NCI-H748 (cell line): ENCODE measurements around the gene MPST.
A peak's percentile ranks its signal among the peaks of the same experiment; 100 is the strongest.
"Not testable (repeated sequence)": the region's sequence is repeated elsewhere in the genome, so short reads cannot be mapped to it uniquely, and the experiment has no call there.

Experiments
- DNase-seq: peaks from one replicate; lab custom pipeline; 2025; ENCODE audit not compliant: unreplicated experiment; lab: John Stamatoyannopoulos, UW

The MPST gene

DNA sequence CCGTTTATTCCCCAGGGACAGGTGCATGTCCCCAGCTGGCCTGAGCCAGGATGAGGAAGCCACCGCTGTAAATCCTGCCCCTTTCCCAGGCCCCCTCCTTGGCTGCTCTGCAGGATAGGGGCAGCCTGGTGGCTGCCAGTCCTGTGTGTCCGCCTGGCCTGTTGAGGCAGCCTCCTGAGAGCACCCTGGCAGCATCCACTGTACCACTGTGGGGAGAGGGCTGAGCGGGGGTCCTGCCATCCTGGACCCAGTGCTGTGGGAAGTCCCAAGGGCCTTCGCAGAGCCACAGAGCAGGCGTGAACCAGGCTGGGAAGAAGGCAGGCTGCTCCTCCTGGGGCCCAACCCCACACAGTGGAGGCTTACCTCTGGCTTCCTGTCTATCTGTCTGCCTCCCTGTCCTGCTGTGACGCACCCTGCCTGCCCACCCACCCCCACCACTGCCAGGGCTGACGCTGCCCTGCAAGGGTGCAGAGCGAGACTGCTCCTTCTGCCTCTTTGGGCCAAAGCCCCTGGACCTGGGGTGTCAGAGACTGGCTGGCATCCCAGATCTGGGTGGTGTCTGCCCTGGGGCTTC, 40.4 kb downstream of the MPST start:
- no peak for DNase-seq

DNA sequence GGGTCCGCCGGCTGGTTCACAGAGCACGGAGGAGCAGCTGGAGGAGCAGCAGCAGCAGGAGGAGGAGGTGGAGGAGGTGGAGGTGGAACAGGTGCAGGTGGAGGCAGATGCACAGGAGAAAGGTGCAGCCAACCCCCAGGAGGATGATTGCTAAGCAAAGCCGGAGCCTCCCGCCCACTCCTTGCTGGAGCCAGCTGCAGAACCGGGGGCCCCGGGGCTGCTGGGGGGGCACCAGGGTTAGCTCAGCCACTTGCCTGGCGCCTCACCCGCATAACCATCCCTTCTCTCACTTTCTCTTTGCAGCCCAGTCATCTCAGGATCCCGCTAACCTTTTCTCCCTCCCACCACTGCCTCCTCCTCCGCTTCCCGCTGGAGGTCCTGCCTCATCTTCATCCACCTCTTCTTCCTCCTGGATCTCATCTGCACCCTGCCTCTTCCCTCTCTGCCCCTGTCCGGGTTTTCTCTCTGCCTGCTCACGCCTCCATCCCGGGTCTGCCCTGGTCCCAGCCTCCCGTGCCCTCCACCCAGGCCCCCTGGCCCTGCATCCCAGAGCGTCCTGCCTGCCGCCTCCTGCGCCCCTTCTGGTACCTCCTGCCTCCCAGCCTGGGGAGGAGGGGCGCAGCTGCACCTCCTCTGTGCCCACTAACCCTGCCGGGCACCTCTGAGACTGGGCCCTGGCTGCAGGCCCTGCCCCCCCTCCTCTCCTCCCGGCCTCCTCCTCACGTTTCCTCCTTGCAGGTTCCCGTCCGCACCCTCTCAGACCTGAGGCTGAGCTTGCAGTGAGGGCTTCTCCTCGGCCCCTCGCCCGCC, 41.5 kb downstream of the MPST start:
- DNase-seq = no peak

DNA sequence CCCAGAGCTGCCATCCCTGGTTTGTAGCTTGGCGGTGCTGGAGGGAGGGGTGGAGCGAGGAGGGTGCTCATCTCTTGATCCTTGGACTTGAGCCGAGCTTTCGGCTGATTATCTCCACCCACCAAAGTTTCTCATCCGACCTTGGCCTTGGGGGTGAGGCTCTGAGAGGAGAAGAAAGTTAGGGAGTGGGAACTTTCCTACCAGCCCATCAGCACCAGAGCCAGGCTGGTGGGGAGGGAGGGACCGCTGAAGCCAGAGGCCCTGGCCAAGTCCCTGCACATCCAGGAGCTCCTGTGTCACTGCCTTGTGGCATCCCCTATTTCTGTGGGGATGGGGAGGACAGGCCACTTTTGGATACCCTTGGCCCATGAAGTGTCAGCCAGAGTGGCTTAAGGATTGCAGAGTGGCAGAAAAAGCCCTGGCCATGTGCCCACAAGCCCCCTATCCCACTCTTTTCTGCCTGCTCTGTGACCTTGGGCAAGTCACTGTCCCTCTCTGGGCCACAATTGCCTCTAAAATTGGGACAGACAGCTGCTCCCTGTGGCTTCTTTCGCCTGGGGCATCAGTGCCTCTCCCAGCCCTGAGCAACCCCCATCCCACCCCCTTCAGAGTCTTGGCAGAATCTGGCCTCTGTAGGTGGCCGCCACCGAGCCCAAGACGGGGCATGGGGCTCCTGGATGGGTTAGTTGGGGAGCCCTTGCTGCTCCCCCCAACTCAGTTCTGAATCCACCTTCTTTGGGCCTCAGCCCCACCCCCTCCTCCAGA, 42.3 kb downstream of the MPST start:
- no peak for DNase-seq

DNA sequence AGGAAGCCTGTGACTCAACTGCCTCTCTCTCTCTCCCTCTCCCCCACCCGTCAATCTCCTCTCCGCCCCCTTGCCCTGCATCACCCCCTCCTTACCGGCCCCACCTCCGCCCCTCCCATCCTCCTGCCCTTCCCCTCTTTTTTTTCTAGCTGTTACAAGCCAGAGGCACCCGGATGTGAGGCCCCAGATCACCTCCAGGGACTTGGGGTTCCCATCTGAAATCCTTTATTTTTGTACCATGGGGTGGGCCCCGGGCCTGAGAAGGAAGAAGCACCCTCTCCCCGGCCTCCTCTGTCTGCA, 42.8 kb downstream of the MPST start:
- no peak for DNase-seq

DNA sequence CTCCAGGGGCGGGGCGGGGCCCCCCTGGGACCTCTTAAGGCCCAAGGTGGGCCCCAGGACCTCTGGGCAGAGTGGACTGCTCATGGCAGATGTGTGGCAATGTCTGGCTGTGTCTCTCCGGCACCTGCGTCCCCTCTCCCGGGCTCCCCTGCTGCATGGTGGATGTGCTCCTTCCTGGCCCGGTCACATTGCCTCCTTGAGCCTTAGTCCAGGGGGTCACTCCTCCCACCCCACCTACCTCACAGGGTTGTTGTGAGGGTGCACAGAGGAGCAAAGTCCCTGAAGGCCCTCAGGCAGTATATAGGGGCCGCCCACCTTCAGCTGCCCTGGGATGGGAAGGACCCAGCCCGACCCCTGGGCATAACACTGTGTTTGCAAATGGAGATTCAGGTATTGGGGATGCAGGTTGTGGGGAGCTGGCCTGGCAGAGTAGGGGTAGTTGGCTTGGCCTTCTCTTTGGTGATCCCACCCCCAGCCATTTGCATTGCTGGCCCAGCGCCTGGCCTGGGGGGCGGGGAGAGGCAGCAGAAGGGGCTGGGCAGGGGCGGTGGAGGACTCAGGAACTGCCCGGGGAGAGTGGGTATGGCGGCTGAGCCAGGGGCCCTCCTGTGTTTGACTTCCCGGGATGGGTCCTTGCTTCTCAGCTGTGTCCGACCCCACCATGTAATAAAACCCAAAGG, 43.3 kb downstream of the MPST start:
- DNase-seq = no peak

DNA sequence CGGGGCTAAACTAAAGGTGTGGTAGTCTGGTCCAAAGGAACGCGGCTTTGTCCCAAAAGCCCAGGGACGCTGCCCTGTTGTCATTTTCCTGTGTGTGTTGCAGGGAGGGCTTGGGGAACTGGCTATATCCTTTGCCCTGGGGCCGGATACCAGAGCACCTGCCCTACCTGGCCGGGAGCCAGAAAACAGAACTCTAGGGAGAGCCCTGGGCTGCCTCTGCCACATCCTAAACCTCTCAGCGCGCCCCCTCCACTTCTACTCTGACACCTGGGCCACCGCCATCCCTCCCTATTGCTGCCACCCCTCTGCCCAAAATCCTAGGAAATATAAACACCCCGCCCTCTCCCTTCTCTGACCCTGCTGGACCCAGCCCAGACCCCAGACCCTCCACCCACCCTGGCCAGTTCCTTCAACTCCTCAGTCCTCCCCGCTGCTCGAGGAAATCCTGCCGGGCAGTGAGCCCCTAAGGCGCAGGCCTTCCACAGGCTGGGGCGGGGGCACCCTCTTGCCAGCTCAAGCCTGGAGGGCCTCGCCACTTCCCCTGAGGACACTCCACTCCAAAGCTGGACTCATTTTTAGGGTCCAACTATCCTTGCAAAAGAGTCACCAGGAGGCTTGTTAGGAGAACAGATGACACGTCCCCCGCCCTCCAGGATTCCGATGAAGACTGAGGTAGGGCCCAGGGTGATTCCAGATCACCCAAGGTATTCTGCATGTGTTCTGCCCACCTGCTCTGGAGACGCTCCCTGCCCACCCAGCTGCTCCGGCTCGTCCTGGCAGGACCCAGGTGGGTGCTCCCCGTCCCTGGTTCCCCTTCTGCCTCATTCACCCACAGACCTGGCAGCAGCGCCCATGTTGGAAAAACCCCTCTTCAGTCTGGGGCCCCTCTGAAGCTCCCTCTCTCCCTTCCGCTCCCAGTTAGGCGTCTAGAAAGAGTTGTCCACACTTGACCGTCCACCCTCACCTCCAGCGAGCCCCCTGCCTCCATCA, 44.2 kb downstream of the MPST start:
- peak; percentile 51 for DNase-seq

DNA sequence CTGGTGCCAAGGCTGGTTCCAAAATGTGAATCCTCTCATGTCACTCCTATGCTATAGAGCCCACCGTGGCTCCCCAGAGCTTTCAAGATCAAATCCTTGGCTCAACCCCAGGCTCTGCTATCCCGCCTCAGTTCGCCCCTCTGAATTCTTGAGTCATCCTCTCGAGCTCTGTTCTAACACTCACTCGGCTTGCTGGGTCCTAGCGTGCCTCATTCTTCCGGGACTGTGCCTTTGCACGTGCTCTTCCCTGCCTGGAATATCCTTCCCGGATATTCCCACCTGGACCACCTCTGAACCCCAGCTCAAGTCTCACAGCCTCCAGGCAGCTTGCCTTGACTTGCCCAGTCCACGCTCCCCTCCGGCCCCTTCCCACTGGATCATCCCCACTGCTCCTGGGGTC, 45.0 kb downstream of the MPST start:
- no peak for DNase-seq

DNA sequence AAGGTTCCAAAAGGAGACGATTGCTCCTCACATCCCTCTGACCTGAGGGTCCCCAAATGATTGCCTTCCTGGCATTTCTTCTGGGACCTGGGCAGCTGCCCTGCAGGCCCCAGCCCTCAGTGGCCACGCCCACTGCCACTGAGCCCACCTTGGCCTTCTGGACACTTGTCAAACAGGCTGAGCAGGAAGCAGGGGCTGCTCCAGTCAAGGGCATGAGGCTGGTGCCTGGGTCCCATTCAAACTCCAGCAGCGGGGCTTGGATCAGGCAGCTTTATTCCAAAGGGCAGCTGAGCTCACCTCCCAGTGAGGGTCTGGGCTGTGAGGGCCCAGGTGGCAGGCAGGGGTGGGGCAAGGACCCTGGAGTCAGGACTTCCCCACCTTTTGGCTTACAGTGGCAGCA, 45.6 kb downstream of the MPST start:
- peak; percentile 33 for DNase-seq

DNA sequence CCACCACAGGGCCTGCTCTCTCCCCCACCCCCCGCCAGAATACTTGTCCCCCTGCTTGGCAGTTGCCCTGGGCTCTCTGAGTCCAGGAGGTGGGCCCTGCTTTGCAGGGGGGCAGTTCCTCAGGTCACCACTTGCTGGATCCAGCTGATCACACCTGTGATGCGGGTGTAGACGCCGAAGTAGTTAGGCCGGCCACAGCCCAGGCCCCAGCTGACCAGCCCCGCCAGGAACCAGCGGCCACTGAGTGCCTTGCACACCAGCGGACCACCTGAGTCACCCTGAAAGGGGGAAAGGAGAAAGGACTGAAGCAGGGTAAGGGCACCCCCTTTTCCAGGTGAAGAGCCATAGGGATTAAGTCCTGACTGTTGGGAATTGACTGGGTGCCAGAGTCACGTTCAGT, 46.4 kb downstream of the MPST start:
- no peak for DNase-seq

DNA sequence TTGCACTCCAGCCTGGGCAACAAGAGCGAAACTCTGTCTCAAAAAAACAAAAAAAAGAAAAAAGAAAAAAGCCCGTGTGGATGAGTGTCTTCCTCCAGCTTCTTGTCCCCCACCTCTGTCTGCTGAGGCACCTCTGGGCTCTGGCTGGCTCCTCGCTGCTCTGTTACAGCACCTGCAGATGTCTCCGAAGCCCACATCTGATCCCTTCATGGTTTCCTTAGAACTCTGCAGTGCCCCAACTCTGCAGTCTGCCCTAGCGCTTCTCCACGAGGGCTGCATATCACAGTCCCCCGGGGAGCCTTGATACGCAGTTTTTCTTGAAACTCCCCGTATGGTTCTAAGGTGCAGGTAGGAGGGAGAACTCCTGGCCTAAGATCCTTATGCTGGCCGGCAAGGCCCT, 47.9 kb downstream of the MPST start:
- no peak for DNase-seq

DNA sequence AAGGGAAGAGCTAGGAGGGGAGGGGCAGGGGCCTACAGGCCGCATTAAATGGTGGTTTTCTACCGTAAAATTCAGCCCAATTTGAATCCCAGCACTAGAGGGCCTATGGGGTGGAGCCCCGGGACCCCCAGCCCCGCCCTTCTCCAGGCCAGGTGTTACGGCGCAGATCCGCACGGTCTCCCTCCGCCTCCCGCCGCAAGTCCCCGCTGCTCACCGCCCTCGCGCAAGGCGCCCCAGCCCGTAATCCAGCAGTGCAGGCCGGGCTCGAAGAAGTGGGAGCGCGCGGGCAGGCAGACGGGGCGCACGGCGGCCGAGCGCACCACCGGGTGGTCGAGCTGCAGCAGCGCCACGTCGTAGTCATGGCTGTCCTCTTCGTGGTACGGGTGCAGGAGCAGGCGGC, 49.3 kb downstream of the MPST start:
- DNase-seq = peak; percentile 29

DNA sequence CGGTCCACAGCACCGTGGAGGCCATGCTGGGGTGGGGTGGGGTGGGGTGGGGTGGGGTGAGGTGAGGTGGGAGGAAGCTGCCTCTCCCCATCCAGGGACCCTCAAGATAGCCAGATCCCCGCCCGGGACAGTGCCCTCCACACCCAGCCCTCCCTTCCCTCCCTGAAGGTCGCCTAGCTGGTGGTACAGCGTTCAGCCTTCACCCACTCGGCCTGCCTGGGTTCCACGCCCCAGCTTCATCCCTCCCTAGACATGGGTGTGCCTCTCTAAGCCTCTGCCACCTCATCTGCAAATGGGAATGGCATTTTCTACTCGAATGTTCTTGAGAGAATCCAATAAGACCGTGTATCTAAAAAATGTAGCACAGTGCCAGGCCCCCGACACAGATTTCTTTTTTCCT, 49.8 kb downstream of the MPST start:
- DNase-seq = no peak

DNA sequence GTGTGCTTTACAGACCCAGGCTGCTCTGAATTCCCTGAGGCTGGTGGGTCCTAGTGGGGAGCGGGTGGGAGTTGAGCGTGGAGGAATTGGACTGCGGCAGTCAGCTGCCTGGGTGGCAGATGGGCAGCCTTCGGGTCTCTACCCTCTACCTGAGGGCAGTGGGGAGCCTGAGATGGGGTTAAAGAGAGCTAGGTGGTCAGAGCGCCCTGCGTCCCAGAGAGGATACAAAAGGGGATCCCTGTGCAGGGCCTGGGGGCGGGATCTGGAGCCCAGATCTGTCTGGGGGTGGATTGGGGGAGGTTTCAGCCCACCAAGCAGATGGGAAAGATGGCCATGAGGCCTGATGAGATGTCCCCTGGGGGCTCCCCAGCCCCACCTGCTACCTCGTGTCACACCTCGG, 50.2 kb downstream of the MPST start:
- no peak for DNase-seq

DNA sequence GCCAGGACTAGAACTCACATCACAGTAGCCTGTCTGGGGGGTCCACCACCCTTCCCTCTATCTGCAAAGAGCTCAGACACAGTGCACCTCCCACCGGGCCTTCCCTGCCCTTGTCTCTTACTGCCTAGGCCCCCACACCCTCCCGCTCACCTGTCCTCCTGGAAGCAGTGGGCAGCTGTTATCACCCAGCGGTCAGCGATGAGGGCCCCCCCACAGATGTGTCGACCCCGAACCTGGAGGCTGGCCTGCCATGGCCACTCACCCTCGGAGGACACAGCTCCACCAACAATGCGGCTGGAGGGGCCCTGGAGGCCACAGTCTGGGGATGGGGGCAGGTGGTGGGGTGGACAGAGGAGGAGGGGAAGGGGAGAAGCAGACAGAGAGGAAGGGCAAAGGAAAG, 50.8 kb downstream of the MPST start:
- no peak for DNase-seq

DNA sequence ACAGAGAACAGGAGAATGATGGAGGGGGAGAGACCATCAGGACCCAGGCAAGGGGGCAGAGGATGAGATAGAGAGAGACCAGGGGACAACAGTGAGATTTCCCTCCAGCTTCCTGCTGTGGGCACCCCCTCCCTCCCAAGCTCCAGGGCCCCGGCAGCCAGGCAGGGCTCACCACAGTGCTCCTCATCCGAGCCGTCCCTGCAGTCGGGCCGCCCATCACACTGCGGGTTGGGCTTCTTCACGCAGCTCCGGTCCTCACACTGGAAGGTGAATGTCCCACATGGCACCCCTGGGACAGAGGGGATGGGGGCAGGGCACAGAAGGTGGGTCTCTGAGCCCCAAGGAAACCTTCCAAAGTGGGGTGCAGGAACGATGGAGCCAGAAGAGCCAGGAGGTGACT, 51.2 kb downstream of the MPST start:
- no peak for DNase-seq

DNA sequence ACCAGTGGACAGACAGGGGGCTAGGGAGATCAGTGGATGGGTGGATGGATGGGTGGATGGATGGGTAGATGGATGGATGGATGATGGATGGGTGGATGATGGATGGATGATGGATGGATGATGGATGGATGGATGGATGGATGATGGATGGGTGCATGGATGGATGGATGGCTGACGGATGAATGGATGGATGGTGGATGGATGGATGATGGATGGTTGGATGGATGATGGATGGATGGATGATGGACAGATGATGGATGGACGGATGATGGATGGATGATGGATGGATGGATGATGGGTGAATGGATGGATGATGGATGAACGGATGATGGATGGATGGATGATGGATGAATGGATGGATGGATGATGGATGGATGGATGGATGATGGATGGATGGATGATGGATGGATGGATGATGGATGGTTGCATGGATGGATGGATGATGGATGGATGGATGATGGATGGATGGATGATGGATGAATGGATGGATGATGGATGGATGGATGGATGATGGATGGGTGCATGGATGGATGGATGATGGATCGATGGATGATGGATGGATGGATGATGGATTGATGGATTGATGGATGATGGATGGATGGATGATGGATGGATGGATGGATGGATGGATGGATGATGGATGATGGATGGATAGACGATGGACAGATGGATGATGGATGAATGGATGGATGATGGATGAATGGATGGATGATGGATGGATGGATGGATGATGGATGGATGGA, 52.5 kb downstream of the MPST start:
- DNase-seq = not testable (repeated sequence)

DNA sequence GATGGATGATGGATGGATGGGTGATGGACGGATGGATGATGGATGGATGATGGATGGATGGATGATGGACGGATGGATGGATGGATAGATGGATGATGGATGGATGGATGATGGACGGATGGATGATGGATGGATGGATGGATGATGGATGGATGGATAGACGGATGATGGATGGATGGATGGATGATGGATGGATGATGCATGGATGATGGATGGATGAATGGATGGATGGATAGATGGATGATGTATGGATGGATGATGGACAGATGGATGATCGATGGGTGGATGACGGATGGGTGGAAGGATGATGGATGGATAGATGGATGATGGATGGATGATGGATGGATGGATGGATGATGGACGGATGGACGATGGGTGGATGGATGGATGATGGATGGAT, 53.1 kb downstream of the MPST start:
- DNase-seq = no peak

DNA sequence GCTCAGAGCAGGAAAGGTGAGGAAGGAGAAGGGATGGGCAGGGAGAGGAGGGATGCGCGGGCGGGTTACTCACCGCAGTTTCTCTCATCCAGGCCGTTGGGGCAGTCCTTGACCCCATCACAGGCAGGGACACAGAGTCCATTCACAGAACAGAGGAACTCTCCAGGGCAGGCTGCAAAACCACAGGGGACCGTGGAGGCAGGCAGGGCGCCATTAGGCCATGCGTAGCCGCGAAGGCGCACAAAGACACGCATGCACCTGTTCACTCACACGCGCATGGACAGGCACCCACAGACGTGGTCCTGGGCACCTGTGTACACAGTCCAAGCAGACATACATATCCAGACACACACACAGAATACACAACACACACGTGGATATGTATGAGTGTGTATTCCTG, 55.0 kb downstream of the MPST start:
- peak; percentile 33 for DNase-seq

DNA sequence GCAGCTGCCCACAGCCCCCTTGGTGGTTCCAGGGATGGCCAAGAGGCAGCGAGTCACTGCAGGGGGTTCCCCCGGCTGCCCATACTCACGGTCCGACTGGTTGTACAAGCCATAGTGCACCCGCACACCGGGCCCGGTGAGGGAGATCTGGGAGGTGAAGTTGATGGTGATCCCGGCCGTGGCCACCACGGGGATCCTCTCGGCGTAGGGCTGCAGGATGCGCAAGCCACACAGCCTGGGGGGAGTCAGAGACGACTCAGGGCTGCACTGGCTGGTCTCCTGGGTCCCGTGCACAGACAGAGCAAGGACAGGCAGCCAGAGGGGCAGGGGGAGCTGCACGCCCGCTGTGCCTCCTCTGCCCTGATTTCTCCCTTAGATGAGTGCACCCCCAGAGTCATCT, 55.5 kb downstream of the MPST start:
- DNase-seq = no peak

DNA sequence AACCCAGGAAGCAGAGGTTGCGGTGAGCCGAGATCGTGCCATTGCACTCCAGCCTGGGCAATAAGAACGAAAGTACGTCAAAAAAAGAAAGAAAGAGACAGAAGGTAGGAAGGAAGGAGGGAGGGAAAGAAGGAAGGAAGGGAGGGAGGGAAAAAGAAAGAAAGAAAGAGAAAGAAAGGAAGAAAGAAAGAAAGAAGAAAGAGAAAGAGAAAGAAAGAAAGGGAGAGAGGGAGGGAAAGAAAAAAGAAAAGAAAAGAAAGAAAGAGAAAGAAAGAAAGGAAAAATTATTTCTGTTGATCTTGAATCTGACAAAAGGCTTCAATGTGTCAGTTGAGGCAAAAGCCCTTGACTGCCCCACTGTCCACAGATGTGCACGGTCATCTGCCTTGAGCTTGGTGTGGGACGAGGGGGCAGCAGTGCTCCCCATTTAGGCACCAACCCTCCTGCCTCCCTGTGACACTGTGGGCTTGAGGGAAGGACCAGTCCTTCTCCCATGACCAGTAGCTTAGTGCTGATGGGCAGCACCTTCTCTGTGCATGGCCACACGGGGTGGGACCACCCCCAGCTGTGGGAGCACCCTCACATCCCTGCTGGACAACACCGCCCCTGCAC, 56.4 kb downstream of the MPST start:
- DNase-seq = no peak
